Adrenal gland (tissue), 5 donors: ENCODE results near the gene PIGH.

Experiments
- POLR2A ChIP-seq, 2 donors: fragments of 450-650 bp; IDR thresholded peaks; one replicate each; pipeline ENCODE4 v1.6.1; 2017; ENCODE audit warnings: antibody characterized with exemption in 2 of 2, mild to moderate bottlenecking in 2 of 2, moderate library complexity in 1 of 2
- TF ChIP-seq, protein P1 (sequence below), 6 experiments: fragments of 450-650 bp in 4 of 6; fragments of 200-600 bp in 2 of 6; sonication (generic) in 1 of 6; IDR thresholded peaks; 1 replicate in 5 of 6; 2 replicates in 1 of 6; pipeline versions ENCODE4 v1.5.1 to v1.8.0; 2016 to 2021; ENCODE audit warnings: antibody characterized with exemption in 6 of 6, mild to moderate bottlenecking in 2 of 6, moderate library complexity in 1 of 6
- donor health status: DM: no; HTN: no; CAD: no.

GRCh38 chr14:67571991-67572323, 28.1 kb downstream of the PIGH start:
- TF ChIP-seq, protein P1, sequence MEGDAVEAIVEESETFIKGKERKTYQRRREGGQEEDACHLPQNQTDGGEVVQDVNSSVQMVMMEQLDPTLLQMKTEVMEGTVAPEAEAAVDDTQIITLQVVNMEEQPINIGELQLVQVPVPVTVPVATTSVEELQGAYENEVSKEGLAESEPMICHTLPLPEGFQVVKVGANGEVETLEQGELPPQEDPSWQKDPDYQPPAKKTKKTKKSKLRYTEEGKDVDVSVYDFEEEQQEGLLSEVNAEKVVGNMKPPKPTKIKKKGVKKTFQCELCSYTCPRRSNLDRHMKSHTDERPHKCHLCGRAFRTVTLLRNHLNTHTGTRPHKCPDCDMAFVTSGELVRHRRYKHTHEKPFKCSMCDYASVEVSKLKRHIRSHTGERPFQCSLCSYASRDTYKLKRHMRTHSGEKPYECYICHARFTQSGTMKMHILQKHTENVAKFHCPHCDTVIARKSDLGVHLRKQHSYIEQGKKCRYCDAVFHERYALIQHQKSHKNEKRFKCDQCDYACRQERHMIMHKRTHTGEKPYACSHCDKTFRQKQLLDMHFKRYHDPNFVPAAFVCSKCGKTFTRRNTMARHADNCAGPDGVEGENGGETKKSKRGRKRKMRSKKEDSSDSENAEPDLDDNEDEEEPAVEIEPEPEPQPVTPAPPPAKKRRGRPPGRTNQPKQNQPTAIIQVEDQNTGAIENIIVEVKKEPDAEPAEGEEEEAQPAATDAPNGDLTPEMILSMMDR (IDR thresholded peaks at IDR 0.05), result no peak
- TF ChIP-seq POLR2A (IDR thresholded peaks at IDR 0.05), result no peak
